T-helper 2 cell treated with Interferon-gamma antibody and Interleukin-4, amounts not matched to agents 5 μg/mL and 100 μg/mL, for 36 hours (primary cell): ENCODE measurements around the gene FAM167B.

Experiments used
- DNase-seq: peaks from one replicate; pipeline ENCODE4 v3.0.0; 2021; ENCODE audit warnings: low spot score
- H3K27ac Mint-ChIP-seq: one replicate; pipeline ENCODE4 v1.8.0; 2021; ENCODE audit warnings: mild to moderate bottlenecking, mixed read lengths
- H3K27me3 Mint-ChIP-seq: one replicate; pipeline ENCODE4 v1.8.0; 2021; ENCODE audit warnings: low read depth, mixed read lengths
- H3K36me3 Mint-ChIP-seq: one replicate; pipeline ENCODE4 v1.8.0; 2021; ENCODE audit warnings: low read depth, mixed read lengths
- H3K4me1 Mint-ChIP-seq: one replicate; pipeline ENCODE4 v1.8.0; 2021; ENCODE audit warnings: low read depth, mixed read lengths
- H3K4me3 Mint-ChIP-seq: one replicate; pipeline ENCODE4 v1.8.0; 2022; ENCODE audit warnings: mild to moderate bottlenecking, moderate library complexity, mixed read lengths
- H3K9me3 Mint-ChIP-seq: one replicate; pipeline ENCODE4 v1.8.0; 2021; ENCODE audit warnings: mixed read lengths

Gene FAM167B

GRCh38 chr1:32246888-32247273 is at the start of gene FAM167B:
TSS of gene FAM167B (plus strand) at chr1:32247222. CDS start at chr1:32247422, 200 bp downstream.
- no peaks in the 10 kb centered on the region for H3K9me3 Mint-ChIP-seq
- H3K27me3 Mint-ChIP-seq, result no peaks in the 10 kb centered on the region
- peak within 1 kb of the TSS; percentile 62 for H3K4me3 Mint-ChIP-seq
- H3K4me1 Mint-ChIP-seq, result peaks cover 29% of the 10 kb centered on the region
- H3K36me3 Mint-ChIP-seq, result peaks cover 6% of the 10 kb centered on the region
- DNase-seq, result no peak
- peak within 1 kb of the TSS; percentile 87 for H3K27ac Mint-ChIP-seq

DNA sequence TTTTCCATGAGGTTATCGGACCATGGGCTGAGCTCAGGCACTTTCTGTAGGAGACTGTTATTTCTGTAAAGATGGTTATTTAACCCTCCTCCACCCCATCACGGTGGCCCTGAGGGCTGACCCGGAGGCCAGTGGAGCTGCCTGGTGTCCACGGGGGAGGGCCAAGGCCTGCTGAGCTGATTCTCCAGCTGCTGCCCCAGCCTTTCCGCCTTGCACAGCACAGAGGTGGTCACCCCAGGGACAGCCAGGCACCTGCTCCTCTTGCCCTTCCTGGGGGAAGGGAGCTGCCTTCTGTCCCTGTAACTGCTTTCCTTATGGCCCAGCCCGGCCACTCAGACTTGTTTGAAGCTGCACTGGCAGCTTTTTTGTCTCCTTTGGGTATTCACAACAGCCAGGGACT is 49.2 kb upstream of the FAM167B start:
- no peak overlapping the region for H3K27ac Mint-ChIP-seq
- H3K36me3 Mint-ChIP-seq, result peaks cover 51% of the 10 kb centered on the region
- no peaks in the 10 kb centered on the region for H3K9me3 Mint-ChIP-seq
- peaks cover 60% of the 10 kb centered on the region for H3K4me1 Mint-ChIP-seq
- no peak for DNase-seq
- no peaks in the 10 kb centered on the region for H3K27me3 Mint-ChIP-seq
- no peak overlapping the region for H3K4me3 Mint-ChIP-seq

- H3K27ac Mint-ChIP-seq, result peak overlapping the region; percentile 6
- no peak for DNase-seq
- H3K36me3 Mint-ChIP-seq, result peaks cover 46% of the 10 kb centered on the region
- H3K9me3 Mint-ChIP-seq, result no peaks in the 10 kb centered on the region
- H3K4me3 Mint-ChIP-seq, result no peak overlapping the region
- peaks cover 60% of the 10 kb centered on the region for H3K4me1 Mint-ChIP-seq
- H3K27me3 Mint-ChIP-seq, result no peaks in the 10 kb centered on the region
These were observed 48.6 kb upstream of the FAM167B start for GRCh38 chr1:32198237-32199042.

DNA sequence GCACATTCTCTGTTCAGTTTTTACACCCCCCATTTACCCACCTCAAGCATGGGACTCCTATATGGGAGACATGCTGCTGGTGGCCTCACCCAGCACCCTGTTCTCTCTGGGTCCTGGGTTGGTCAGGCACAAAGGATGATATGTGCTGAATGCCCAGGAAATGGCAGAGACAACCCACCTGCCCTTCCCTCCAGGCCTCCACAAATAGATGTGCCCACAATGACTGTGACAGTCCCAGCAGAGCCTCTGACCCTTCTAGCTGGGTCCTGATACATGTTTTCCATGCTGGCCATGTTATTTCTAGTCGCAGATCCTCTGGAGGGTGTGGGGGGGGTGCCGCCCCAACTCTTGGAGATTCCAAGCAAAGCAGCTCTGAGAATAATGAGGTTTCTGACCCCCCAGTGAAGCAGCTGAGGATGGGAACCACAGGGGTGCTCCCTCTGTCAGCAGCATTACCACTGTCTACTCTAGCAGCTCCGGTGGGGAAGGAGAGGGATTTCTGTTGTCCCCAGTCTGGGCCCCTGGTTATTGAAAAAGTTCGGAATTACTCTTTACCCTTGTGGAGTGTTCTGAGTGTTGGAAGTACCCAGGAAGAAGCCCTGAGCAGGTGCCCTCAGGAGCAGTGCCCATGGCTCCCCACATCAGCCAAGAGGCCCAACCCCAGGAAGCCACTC is 47.8 kb upstream of the FAM167B start:
- H3K27me3 Mint-ChIP-seq, result no peaks in the 10 kb centered on the region
- no peak overlapping the region for H3K4me3 Mint-ChIP-seq
- no peaks in the 10 kb centered on the region for H3K9me3 Mint-ChIP-seq
- no peak for DNase-seq
- H3K4me1 Mint-ChIP-seq, result peaks cover 55% of the 10 kb centered on the region
- H3K27ac Mint-ChIP-seq, result peak overlapping the region; percentile 4
- peaks cover 44% of the 10 kb centered on the region for H3K36me3 Mint-ChIP-seq

DNA sequence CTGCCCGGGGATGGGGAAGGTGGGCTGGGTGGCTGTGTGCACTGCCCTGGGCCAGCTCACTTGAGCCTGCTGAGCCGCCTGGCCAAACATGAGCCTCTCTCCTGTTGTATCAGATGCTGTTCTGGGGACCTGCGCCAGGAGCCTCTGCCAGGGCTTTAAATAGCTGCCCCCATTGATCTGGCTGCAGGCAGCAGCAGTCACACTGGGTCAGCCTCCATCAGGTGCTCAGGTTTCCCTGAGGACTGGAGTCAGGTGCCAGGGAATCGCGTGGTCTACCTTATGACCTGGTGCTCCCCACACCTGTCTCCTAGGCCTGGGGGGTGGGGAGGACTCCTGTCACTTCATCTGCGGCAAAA is 47.3 kb upstream of the FAM167B start:
- peaks cover 43% of the 10 kb centered on the region for H3K36me3 Mint-ChIP-seq
- peak overlapping the region; percentile 87 for H3K4me3 Mint-ChIP-seq
- DNase-seq, result no peak
- H3K4me1 Mint-ChIP-seq, result peaks cover 51% of the 10 kb centered on the region
- H3K27ac Mint-ChIP-seq, result no peak overlapping the region
- no peaks in the 10 kb centered on the region for H3K27me3 Mint-ChIP-seq
- H3K9me3 Mint-ChIP-seq, result no peaks in the 10 kb centered on the region

- peaks cover 46% of the 10 kb centered on the region for H3K4me1 Mint-ChIP-seq
- no peaks in the 10 kb centered on the region for H3K9me3 Mint-ChIP-seq
- peaks cover 35% of the 10 kb centered on the region for H3K36me3 Mint-ChIP-seq
- H3K27ac Mint-ChIP-seq, result peak within 1 kb of the TSS; percentile 92
- H3K27me3 Mint-ChIP-seq, result no peaks in the 10 kb centered on the region
- DNase-seq, result peak; percentile 56
- H3K4me3 Mint-ChIP-seq, result peak within 1 kb of the TSS; percentile 87
These were observed 46.6 kb upstream of the FAM167B start, which contains the start of gene CCDC28B for GRCh38 chr1:32200226-32201010. TSS of gene CCDC28B (plus strand) at chr1:32200595. CDS start at chr1:32201936, 1,341 bp downstream.

GRCh38 chr1:32201011-32201855 is 45.8 kb upstream of the FAM167B start:
- Mint-ChIP-seq H3K36me3 (peaks cover 31% of the 10 kb centered on the region), H3K4me3 (peak overlapping the region; percentile 87), H3K9me3 (no peaks in the 10 kb centered on the region), H3K27ac (peak overlapping the region; percentile 92), H3K27me3 (no peaks in the 10 kb centered on the region), H3K4me1 (peaks cover 46% of the 10 kb centered on the region)
- DNase-seq, result peak; percentile 80

- Mint-ChIP-seq H3K9me3 (no peaks in the 10 kb centered on the region), H3K36me3 (peaks cover 19% of the 10 kb centered on the region), H3K4me1 (peaks cover 33% of the 10 kb centered on the region), H3K27ac (peak overlapping the region; percentile 57), H3K4me3 (peak overlapping the region; percentile 89), H3K27me3 (no peaks in the 10 kb centered on the region)
- no peak for DNase-seq
These were observed 42.1 kb upstream of the FAM167B start for GRCh38 chr1:32204943-32205361.

DNA sequence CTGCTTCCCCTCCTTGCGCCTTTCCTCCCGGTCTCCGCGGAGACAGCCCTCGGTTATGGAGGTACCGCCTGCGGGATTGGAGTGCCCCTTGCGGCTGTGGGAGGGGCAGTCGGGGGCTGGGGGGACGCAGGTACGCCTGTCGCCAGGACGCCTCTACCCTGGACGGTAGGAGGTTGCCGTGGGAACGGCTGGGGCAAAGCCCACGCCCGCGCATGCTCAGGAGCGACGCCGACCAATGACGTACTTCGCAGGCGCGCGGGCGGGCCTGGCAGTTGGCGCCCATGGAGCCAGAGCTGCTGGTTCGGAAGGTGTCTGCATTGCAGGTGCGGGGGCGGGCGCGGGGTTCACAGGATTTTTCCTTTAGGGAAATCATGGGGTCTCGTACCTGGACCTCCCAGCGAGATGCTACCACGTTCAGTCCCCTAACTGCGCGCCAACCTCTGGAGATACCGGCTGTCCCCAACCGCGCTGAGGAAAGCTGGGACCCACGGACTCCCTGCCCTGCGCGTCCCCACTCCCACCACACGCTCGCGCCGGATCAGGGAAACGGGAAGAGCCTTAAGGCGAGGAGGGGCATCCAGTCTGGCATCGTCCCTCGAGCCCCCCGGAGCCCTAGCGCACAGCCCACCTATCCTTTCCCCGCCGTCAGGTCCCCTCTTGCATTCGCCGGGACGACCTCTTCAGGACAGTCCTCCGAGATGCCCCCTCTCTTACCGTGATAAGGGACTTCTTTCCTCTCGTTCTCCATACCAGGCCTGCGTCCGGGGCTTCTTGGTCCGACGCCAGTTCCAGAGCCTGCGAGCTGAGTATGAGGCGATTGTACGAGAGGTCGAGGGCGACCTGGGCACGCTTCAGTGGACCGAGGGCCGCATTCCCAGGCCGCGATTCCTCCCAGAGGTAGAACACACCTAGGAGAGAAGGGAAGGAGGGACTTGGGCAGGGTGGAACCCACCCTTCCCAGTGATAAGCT is 41.3 kb upstream of the FAM167B start, which contains the start of gene IQCC:
Gene IQCC, plus strand, starts transcription at position 271 of the 970 bp plus-strand sequence. Its CDS starts 11 bp downstream, at position 282.
- Mint-ChIP-seq H3K36me3 (peaks cover 18% of the 10 kb centered on the region), H3K27ac (peak within 1 kb of the TSS; percentile 84), H3K4me3 (peak within 1 kb of the TSS; percentile 89), H3K4me1 (peaks cover 26% of the 10 kb centered on the region), H3K27me3 (no peaks in the 10 kb centered on the region), H3K9me3 (no peaks in the 10 kb centered on the region)
- DNase-seq, result peak; percentile 88

DNA sequence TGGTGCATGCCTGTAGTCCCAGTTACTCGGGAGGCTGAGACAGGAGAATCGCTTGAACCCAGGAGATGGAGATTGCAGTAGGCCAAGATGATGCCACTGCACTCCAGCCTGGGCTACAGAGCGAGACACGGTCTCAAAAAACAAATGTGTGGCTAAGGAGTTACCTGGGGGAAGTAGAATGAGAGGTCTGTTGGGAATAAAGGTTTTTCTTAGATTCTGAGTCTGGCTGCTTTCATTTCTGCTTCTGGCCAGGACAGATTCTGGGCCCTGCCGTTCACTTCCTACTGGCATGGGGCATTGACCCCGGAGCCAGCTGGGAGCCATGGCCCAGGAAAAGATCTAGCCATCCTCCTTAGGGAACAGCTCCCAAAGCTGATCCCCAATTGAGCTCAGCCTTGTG is 38.6 kb upstream of the FAM167B start:
- no peaks in the 10 kb centered on the region for H3K9me3 Mint-ChIP-seq
- DNase-seq, result no peak
- H3K27me3 Mint-ChIP-seq, result no peaks in the 10 kb centered on the region
- H3K27ac Mint-ChIP-seq, result no peak overlapping the region
- no peak overlapping the region for H3K4me3 Mint-ChIP-seq
- peaks cover 11% of the 10 kb centered on the region for H3K4me1 Mint-ChIP-seq
- peaks cover 16% of the 10 kb centered on the region for H3K36me3 Mint-ChIP-seq

DNA sequence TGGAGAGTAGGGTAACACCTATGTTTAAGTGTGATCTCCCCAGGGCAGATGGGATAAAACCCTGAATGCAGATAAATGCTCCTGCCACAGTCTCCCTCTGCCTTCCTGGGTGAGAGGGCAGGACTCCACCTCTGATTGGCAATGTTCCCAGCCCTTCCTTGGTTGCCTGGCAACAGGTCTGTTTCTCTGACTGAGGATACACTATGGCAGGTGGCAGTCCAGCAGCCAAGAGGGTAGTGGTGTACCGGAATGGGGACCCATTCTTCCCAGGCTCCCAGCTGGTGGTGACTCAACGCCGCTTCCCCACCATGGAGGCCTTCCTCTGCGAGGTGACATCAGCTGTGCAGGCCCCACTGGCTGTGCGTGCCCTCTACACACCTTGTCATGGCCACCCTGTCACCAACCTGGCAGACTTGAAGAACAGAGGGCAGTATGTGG is 38.1 kb upstream of the FAM167B start, which contains the start of gene DCDC2B:
Gene DCDC2B, plus strand, starts transcription at position 199 of the 438 bp plus-strand sequence. Its CDS starts 5 bp downstream, at position 204.
- H3K36me3 Mint-ChIP-seq, result peaks cover 14% of the 10 kb centered on the region
- peaks cover 11% of the 10 kb centered on the region for H3K4me1 Mint-ChIP-seq
- no peak for DNase-seq
- no peaks in the 10 kb centered on the region for H3K27me3 Mint-ChIP-seq
- H3K9me3 Mint-ChIP-seq, result no peaks in the 10 kb centered on the region
- H3K4me3 Mint-ChIP-seq, result no peak within 1 kb of the TSS
- peak within 1 kb of the TSS; percentile 43 for H3K27ac Mint-ChIP-seq
